RWPE2 (cell line): ENCODE measurements around the gene BMERB1.
A peak's percentile ranks its signal among the peaks of the same experiment; 100 is the strongest.
"Not testable (repeated sequence)": the region's sequence is repeated elsewhere in the genome, so short reads cannot be mapped to it uniquely, and the experiment has no call there.

ENCODE experiments used
- ATAC-seq: fragments of 200-7000 bp; cut with Tn5 transposase; 3 replicates; pipeline ENCODE4 v1.9.1; 2021; ENCODE audit warnings: low read depth
- DNase-seq: peaks from one replicate; pipeline ENCODE4 v3.0.0-alpha.2; 2020; ENCODE audit warnings: low spot score
- H3K27ac ChIP-seq: fragments of 450-650 bp; 2 replicates; pipeline ENCODE4 v1.5.1; 2017; ENCODE audit warnings: mild to moderate bottlenecking; ENCODE audit not compliant: poor library complexity, severe bottlenecking
- H3K27me3 ChIP-seq: fragments of 250-450 bp; sonication (Bioruptor Pico); 2 replicates; pipeline ENCODE4 v1.5.1; 2021; ENCODE audit warnings: mild to moderate bottlenecking, moderate library complexity; ENCODE audit not compliant: insufficient read depth, poor library complexity, severe bottlenecking
- H3K36me3 ChIP-seq: fragments of 250-450 bp; sonication (Bioruptor Pico); 2 replicates; pipeline ENCODE4 v1.5.1; 2020; ENCODE audit warnings: low read depth, mild to moderate bottlenecking, moderate library complexity
- H3K4me1 ChIP-seq: fragments of 250-450 bp; sonication (Bioruptor Pico); 2 replicates; pipeline ENCODE4 v1.5.1; 2021; ENCODE audit warnings: mild to moderate bottlenecking, moderate library complexity; ENCODE audit not compliant: insufficient read depth, poor library complexity, severe bottlenecking
- H3K4me3 ChIP-seq: fragments of 250-450 bp; sonication (Bioruptor Pico); 2 replicates; pipeline ENCODE4 v1.5.1; 2021; ENCODE audit warnings: mild to moderate bottlenecking, moderate library complexity; ENCODE audit not compliant: severe bottlenecking
- H3K9me3 ChIP-seq: fragments of 250-450 bp; sonication (Bioruptor Pico); 2 replicates; pipeline ENCODE4 v1.5.1; 2021; ENCODE audit warnings: mild to moderate bottlenecking, moderate library complexity; ENCODE audit not compliant: severe bottlenecking
- TF ChIP-seq, protein P1 (sequence below): fragments of 450-650 bp; IDR thresholded peaks from one replicate; pipeline ENCODE4 v1.5.1; 2017; ENCODE audit warnings: mild to moderate bottlenecking, moderate library complexity; ENCODE audit not compliant: poor library complexity, severe bottlenecking

Gene BMERB1

DNA sequence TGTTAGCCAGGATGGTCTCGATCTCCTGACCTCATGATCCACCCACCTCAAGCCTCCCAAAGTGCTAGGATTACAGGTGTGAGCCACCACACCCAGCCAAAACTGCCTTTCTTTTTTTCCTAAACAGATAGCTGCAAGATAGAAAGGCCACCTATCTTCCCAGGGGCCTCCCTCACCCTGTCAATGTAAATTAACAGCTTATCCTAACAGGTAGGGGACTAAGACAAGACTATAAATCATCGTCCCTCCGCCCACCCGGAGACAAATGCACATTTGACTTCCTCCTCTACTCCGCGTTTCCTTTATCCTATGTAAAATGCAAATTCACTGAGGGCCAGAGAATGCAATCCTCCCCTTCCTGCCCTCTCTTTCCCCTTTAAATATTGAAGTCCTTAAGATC lies 137.2 kb downstream of the BMERB1 start:
- Histone ChIP-seq H3K27me3 (no peaks in the 10 kb centered on the region), H3K4me3 (no peak overlapping the region), H3K9me3 (no peaks in the 10 kb centered on the region), H3K36me3 (no peaks in the 10 kb centered on the region), H3K4me1 (peaks cover 27% of the 10 kb centered on the region), H3K27ac (peak overlapping the region; percentile 45)
- TF ChIP-seq, protein P1, sequence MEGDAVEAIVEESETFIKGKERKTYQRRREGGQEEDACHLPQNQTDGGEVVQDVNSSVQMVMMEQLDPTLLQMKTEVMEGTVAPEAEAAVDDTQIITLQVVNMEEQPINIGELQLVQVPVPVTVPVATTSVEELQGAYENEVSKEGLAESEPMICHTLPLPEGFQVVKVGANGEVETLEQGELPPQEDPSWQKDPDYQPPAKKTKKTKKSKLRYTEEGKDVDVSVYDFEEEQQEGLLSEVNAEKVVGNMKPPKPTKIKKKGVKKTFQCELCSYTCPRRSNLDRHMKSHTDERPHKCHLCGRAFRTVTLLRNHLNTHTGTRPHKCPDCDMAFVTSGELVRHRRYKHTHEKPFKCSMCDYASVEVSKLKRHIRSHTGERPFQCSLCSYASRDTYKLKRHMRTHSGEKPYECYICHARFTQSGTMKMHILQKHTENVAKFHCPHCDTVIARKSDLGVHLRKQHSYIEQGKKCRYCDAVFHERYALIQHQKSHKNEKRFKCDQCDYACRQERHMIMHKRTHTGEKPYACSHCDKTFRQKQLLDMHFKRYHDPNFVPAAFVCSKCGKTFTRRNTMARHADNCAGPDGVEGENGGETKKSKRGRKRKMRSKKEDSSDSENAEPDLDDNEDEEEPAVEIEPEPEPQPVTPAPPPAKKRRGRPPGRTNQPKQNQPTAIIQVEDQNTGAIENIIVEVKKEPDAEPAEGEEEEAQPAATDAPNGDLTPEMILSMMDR: no peak
- ATAC-seq (no peak), DNase-seq (no peak)

DNA sequence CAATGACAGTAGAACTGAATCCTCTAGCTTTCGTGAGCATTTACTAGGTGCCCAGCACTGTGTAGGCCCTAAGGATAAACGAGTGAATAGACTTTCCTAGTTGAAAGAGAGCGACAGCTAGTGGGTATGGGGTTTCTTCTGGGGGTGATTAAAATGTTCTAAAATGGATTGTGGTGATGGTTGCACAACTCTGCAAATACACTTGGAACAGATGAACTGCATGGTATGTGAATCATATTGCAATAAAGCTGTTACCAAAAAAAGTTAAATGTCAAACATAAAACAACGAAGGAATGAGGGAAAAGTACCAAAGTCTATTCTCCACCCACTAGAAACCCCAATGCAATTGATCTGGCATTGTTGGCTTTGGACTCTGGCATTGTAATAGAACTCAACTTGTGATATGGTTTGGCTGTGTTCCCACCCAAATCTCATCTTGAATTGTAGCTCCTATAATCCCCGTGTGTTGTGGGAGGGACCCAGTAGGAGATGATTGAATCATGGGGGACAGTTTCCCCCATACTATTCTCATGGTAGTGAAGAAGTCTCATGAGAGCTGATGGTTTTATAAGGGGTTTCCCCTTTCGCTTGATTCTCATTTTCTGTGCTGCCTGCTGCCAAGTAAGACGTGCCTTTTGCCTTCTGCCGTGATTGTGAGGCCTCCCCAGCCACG lies 138.1 kb downstream of the BMERB1 start:
- H3K27me3 ChIP-seq: no peaks in the 10 kb centered on the region
- H3K4me3 ChIP-seq: no peak overlapping the region
- TF ChIP-seq, protein P1: peak; percentile 32
- H3K9me3 ChIP-seq: no peaks in the 10 kb centered on the region
- ATAC-seq (peak; percentile 74), DNase-seq (no peak)
- no peaks in the 10 kb centered on the region for H3K36me3 ChIP-seq
- peaks cover 28% of the 10 kb centered on the region for H3K4me1 ChIP-seq
- peak overlapping the region; percentile 45 for H3K27ac ChIP-seq

DNA sequence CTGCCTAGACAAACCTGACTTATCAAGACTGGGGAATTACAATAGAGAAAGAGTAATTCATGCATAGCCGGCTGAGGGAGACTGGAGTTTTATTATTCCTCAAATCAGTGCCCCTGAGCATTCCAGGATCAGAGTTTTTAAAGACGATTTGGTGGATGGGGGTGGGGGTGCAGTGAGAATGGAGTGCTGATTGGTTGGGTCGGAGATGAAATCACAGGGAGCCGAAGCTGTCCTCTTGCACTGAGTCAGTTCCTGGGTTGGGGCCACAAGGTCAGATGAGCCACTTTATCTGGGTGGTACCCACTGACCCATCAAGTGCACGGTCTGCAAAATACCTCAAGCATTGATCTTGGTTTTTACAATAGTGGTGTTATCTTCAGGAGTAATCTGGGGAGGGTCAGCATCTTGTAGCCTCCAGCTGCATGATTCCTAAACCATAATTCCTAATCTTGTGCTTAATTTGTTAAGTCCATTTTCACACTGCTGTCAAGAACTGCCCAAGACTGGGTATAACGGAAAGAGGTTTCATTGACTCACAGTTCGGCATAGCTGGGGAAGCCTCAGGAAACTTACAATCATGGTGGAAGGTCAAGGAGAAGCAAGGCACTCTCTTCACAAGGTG lies 139.0 kb downstream of the BMERB1 start:
- Histone ChIP-seq H3K27me3 (no peaks in the 10 kb centered on the region), H3K27ac (peak overlapping the region; percentile 45), H3K36me3 (no peaks in the 10 kb centered on the region), H3K4me3 (no peak overlapping the region), H3K4me1 (peaks cover 28% of the 10 kb centered on the region), H3K9me3 (no peaks in the 10 kb centered on the region)
- TF ChIP-seq, protein P1: no peak
- DNase-seq: no peak
- no peak for ATAC-seq

DNA sequence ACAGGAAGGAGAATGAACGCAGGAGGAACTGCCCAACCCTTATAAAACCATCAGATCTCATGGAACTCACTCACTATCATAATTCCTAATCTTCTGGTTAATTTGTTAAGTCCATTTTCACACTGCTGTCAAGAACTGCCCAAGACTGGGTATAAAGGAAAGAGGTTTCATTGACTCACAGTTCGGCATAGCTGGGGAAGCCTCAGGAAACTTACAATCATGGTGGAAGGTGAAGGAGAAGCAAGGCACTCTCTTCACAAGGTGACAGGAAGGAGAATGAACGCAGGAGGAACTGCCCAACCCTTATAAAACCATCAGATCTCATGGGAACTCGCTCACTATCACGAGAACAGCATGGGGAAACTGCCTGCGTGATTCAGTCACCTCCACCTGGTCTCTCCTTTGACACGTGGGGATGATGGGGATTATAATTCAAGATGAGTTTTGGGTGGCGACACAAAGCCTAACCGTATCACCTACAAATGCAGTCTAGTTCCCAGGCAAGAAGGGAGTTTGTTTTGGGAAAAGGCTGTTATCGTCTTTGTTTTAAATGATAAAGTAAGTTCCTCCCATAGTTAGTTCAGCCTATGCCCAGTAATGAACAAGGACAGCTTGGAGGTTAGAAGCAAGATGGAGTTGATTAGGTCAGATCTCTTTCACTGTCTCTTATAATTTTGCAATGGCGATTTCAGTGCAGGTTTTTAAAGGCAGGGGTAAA lies 139.7 kb downstream of the BMERB1 start:
- H3K36me3 ChIP-seq, H3K27me3 ChIP-seq, DNase-seq, H3K4me3 ChIP-seq, H3K27ac ChIP-seq, ATAC-seq, H3K9me3 ChIP-seq: not testable (repeated sequence)
- peaks cover 28% of the 10 kb centered on the region for H3K4me1 ChIP-seq

DNA sequence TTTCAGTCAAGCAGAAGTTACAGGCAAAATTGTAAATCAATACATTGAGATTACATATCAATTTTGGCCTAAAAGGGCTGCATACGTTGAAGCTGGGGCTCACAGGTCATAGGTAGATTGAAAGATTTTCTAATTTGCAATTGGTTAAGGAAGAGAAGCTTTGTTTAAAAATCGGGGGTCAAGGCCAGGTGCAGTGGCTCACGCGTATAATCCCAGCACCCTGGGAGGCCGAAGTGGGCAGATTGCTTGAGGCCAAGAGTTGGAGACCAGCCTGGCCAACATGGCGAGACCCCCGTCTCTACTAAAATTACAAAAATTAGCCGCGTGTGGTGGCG lies 140.2 kb downstream of the BMERB1 start:
- H3K4me1 ChIP-seq: peaks cover 28% of the 10 kb centered on the region
- TF ChIP-seq, protein P1: no peak

More for the DNA sequence above, 140.2 kb downstream of the BMERB1 start:
- Histone ChIP-seq H3K36me3 (no peaks in the 10 kb centered on the region), H3K27ac (no peak overlapping the region), H3K9me3 (no peaks in the 10 kb centered on the region), H3K4me3 (no peak overlapping the region), H3K27me3 (no peaks in the 10 kb centered on the region)
- ATAC-seq: no peak
- DNase-seq: no peak
